SKM-1 treated with dmso at 0.1 percent for 144 hours (cell line): ENCODE data around the gene RANBP2.
A peak's percentile ranks its signal among the peaks of the same experiment; 100 is the strongest.
"Not testable (repeated sequence)": the region's sequence is repeated elsewhere in the genome, so short reads cannot be mapped to it uniquely, and the experiment has no call there.

Source experiments
- DNase-seq: peaks from one replicate; lab custom pipeline; 2025; ENCODE audit not compliant: unreplicated experiment; lab: John Stamatoyannopoulos, UW

The RANBP2 gene

GRCh38 chr2:108719149-108720044 is at the start of gene RANBP2:
RANBP2 (plus strand) TSS chr2:108719482; CDS start chr2:108719607, 125 bp downstream.
- DNase-seq: peak; percentile 92

- not testable (repeated sequence) for DNase-seq
Observed at GRCh38 chr2:108670282-108670681, 49.0 kb upstream of the RANBP2 start.

- DNase-seq: not testable (repeated sequence)
Observed at GRCh38 chr2:108672200-108672805, 47.0 kb upstream of the RANBP2 start.

- not testable (repeated sequence) for DNase-seq
Observed at GRCh38 chr2:108676522-108676921, 42.8 kb upstream of the RANBP2 start.

DNA sequence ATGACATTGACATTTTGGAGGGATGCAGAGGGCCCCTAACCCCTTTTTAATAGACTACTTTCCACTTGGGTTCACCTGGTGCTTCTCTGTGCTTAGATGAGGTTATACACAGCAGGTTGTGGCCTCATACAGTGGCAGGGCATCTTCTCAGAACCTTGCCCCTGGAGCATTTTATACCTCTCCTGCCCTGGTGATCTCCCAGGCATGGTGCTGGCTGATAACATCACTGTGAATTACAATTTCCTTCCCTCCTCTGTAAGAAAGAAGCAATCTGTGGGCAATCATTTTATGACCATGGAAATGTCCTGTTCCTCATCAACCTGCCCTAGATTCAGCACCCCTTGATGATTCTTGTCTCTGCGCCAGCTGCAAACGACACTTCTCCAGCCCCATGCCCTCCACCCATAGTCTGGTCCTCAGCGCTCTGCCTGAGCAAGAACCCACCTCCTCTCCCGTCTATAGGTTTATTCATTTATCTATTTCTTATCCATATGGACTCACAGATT is 42.0 kb upstream of the RANBP2 start:
- not testable (repeated sequence) for DNase-seq

DNA sequence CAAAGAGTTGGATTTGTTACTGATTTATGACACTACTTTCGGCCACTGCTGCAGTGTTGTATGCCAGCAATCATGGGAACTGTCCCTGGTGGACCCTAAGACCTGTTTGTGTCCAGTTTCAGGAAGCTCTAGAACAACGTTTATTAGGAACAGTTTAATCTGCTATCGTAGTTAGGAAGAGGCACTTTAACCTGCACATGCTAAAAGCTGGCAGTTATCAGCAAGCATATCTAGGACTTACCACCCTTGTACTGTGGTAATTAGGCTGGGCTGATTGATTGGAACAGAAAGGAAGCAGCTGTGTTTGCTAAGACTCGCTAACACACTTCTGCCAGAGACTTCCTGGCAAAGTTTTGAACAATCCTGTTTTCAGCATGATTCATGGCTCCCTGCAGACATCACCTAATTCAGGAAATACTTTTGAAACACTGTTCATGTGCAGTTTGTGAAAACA is 41.1 kb upstream of the RANBP2 start:
- not testable (repeated sequence) for DNase-seq

GRCh38 chr2:108680805-108681204 is 38.5 kb upstream of the RANBP2 start:
- DNase-seq: not testable (repeated sequence)

DNA sequence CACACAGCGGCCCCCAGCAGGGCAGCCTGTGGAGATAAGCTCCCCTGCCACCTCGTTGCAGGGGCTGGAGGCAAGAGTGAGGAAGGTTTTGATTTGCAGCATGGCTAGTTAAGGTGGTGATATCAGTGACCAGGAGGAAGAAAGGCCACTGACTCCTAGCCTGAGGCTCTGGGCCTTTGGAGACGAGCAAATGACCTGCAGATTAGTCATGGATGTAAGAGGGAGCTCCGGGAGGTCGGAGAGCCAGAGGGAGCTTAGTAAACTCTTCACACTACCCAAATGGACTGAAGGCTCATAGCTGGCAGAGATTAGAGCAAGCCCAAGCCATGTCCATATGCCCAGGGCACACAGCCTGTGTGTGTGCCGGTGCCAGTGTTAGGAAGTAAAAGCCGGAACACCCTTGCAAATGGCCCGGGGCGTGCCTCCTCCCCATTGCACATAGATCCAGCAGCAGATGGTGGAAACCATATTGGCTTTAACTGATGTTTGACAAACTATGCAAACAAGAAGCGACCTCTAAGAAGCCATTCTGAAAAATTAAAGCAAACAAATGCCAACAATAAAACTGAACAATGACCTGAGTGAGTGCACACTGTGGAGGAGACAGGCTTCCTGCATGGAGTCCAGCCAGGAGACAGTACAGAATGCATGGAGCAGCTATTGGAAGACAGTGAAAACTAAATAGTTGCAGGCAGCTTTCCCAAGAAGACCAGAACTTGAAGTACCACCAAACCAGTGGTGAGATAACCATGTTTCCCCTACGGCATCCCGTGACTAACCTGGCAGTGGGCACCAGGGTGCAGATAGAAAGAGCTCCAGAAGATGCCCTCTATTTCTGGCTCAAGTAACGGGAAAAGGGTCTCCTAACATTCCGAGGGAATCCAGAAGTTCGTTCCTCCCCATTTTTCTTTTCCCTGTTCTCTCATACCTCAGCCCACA is 30.2 kb upstream of the RANBP2 start:
- DNase-seq: not testable (repeated sequence)

GRCh38 chr2:108690001-108690400 is 29.3 kb upstream of the RANBP2 start:
- not testable (repeated sequence) for DNase-seq

GRCh38 chr2:108691447-108691846 is 27.8 kb upstream of the RANBP2 start:
- DNase-seq: no peak

GRCh38 chr2:108701208-108701607 is 18.1 kb upstream of the RANBP2 start:
- DNase-seq: no peak

DNA sequence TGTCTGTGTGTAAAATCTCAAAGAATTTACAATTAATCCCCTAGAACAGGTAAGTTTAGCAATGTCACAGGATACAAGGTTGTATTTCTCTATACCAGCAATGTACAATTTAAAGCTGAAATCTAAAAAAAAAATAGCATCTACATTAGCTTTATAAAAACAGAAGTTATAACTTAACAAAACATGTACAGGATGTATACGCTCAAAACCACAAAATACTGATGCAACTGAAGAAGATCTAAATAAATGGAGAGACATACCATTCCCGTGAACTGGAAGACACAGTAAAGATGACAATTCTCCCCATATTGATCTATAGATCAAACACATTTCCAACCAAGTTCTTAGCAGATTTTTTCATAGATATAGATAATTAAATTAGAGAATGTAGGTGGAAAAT is 17.5 kb upstream of the RANBP2 start:
- DNase-seq: no peak

GRCh38 chr2:108704871-108705270 is 14.4 kb upstream of the RANBP2 start:
- DNase-seq: no peak

GRCh38 chr2:108707300-108707699 is 12.0 kb upstream of the RANBP2 start:
- no peak for DNase-seq

DNA sequence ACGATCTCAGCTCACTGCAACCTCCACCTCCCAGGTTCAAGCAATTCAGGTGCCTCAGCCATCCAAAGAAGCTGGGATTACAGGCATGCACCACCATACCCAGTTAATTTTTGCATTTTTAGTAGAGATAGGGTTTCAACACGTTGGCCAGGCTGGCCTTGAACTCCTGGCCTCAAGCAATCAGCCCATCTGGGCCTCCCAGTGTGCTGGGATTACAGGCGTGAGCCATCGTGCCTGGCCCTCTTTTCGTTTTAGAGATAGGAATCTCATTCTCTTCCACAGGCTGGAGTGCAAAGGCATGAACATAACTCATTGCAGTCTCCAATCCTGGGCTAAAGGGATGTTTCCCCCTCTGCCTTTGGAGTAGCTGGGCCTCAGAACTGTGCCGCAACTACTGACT is 2.3 kb upstream of the RANBP2 start:
- DNase-seq: not testable (repeated sequence)

DNA sequence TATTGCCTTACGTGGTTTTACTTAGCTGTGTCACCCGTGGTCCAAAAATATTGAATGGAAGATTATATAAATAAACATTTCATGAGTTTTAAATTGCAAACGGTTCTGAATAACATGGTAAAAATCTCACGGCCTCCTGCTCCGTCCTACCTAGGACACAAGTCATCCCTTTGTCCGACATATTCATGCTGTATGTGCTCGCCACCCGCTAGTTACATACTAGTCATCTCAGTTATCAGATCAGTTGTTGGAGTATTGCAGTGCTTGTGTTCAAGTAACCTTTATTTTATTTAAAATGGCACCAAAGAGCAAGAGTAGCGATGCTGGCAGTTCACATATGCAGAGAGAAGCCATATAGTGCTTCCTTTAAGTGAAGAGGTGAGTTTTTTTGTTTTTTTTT is 6.8 kb downstream of the RANBP2 start:
- not testable (repeated sequence) for DNase-seq

- DNase-seq: not testable (repeated sequence)
Observed at GRCh38 chr2:108734656-108735055, 15.4 kb downstream of the RANBP2 start.

- not testable (repeated sequence) for DNase-seq
Observed at GRCh38 chr2:108757973-108758372, 38.7 kb downstream of the RANBP2 start.

- not testable (repeated sequence) for DNase-seq
Observed at GRCh38 chr2:108762618-108763017, 43.3 kb downstream of the RANBP2 start.

GRCh38 chr2:108766671-108767070 is 47.4 kb downstream of the RANBP2 start:
- DNase-seq: not testable (repeated sequence)

DNA sequence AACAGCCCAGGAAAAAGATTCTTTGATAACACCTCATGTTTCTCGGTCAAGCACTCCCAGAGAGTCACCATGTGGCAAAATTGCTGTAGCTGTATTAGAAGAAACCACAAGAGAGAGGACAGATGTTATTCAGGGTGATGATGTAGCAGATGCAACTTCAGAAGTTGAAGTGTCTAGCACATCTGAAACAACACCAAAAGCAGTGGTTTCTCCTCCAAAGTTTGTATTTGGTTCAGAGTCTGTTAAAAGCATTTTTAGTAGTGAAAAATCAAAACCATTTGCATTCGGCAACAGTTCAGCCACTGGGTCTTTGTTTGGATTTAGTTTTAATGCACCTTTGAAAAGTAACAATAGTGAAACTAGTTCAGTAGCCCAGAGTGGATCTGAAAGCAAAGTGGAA is 48.6 kb downstream of the RANBP2 start:
- DNase-seq: not testable (repeated sequence)
